GM21528 (cell line): ENCODE results near the gene QSOX2.

ENCODE experiments used
- ATAC-seq: cut with Tn5 transposase; IDR thresholded peaks from one replicate; pipeline ENCODE4 v1.9.1; 2021; ENCODE audit warnings: mild to moderate bottlenecking, moderate library complexity; ENCODE audit not compliant: unreplicated experiment, low FRiP score

Gene QSOX2

GRCh38 chr9:136265561-136266355, 20.1 kb upstream of the QSOX2 start:
- no peak for ATAC-seq

- ATAC-seq: no peak
Measured at GRCh38 chr9:136264441-136265405, 19.1 kb upstream of the QSOX2 start.

DNA sequence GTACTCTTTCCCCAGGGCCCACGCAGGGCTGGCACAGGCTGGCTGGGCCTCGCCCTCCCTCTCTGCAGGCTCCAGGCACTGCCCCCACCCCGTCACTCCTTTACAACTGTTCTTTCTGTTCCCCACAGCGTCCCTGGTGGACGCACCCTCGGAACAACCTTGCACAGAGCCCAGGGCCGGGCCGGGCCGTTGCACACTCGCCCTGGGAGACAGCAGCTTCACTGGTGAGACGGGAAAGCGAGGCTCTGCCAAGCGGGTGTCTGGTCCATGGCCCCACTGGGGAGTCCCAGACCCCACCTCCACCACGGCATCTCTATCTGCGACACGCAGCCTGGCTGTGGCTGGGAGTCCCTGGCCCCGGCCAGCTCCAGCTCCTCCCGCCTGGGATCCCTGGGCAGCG, 18.4 kb upstream of the QSOX2 start:
- no peak for ATAC-seq

GRCh38 chr9:136262671-136263178, 17.1 kb upstream of the QSOX2 start:
- no peak for ATAC-seq

DNA sequence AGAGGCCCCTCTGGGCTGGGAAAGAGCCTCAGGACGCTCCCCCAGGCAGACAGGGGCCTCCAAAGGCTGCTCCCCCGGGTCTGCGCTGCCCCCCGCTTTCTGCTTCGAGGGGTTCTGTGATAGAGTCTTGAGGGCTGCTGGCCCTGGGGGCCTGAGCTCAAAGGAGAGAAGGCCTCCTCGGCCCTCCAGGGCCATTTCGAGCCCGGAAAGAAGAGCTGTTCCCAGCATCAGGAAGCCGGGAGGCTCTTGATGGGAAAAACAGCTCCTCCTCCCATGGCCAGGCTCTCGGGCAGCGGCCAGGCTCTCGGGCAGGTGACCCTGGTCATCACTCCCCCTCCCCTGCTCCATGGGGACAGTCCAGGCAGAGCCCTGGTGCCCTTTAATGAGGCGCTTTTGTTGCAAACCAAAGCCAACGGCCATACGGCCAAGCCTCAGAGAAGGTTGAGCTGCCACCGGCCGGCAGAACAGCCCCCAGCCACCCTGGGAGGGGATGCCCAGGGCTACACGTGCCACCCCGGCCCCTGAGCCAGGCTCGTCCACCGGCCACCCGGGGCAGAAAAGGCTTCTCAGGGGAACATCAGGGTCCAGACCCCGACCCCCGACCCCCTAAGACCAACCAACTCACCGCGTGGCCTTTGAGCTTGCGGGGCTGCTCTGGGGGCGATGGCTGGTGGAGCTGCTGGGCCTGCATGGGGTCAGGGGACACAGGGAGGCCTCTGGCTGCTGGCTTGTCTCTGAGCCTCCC, 16.2 kb upstream of the QSOX2 start:
- ATAC-seq: no peak

DNA sequence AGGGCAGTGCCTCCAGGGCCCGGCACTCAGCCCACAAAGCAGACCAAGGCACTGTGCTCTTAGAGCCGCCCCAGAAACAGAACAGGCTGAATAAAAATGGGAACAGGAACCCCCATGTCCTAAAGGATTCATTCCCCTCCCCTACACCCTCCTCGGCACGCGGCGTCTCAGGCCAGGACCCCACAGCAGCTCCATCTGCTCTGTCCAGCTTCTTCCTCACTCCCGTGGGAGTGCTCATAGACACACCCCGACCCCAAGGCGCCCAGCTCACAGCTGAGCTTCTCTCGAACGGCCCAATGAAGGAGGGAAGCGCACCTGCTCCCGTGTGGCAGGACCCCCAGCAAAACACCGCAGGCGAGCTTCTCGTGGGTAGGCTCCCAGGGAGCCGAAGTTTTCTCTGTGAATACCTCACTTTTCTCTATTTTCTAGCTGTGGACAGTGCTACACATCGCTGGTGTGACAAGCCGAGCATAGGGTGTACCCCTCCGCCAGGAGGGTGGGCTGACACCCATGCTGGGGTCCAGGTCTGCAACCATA, 15.4 kb upstream of the QSOX2 start:
- ATAC-seq: no peak

DNA sequence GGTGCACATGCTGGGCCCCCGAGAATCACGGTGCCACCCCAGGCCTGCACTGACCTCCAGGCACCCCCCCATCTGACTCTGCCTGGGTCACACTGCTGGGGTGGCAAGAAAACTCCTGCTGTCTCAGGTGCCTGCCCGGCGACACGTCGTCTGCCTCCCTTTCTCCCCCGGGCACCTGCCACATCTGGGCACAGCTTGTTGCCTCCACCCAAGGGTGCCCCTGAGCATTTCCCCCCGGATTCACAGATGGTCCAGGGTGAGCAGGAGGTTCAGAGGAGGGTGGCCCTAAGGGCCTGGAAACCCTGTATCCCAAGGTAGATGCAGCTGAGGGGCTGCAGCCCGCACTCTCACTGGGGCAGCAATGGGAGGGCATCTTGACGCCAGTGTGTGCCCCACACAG, 14.9 kb upstream of the QSOX2 start:
- no peak for ATAC-seq

- no peak for ATAC-seq
Measured at GRCh38 chr9:136259836-136260235, 14.2 kb upstream of the QSOX2 start.

DNA sequence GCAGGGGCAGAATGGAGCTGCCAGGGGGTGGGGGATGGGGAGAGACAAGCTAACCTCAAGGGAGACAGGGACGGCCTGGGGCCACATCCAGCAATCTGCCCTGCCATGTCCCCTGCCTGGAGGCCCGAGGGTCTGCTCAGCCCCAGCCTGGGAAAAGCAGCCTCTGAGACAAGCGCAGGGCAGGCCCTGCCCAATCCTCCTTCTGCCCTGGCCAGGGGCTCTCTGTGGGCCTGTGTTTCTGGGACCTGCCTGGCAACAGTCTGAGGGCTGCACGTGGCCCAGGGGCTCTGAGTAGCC, 13.9 kb upstream of the QSOX2 start:
- no peak for ATAC-seq

DNA sequence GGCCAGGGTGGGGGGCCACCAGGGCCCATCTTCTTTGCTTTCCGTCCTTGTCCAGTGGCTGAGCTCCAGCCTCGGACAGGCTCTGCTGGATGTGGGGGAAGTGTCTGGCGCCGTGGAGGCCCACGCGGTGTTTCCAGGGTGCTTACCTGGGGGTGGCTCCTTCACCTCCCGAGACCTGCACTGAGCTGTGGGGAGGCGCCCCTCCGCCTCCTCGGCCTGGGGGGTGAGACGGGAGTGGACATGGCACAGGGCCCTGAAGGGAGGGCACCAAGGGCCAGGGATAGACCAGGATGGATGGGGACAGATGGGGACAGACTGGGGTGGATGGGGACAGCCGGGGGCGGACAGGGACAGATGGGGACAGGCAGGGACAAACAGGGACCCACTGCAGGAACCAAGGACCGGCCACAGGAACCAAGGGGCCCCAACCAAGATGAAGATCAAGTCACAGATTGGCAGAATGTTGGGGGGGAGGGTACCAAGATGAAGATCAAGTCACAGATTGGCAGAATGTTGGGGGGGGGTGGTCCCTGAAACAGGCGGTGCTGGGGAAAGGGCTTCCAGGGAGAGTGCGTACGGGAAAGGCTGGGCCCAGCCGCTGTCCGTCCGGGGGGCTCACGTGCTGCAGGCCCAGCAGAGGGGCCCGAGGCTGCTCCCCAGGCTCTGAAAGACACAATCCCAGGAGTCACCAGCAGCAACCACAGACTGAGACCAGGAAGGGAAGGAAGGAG, 13.3 kb upstream of the QSOX2 start:
- ATAC-seq: no peak

DNA sequence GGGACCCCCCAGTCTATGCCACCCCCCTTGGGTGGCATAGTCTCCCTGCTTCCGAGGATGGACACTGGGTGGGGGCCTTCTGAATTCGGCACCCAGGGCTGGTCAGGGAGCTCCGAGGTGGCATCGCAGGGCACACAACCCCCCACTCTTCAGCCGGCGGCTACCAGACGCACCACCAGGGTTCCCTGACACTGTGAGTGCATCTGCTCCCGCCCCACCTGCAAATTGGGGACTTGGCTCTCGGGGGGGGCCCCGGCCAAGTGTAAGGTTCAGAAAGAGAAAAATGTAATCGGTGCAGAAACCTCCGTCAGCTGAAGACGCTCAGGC, 12.7 kb upstream of the QSOX2 start:
- no peak for ATAC-seq

- ATAC-seq: no peak
Measured at GRCh38 chr9:136257381-136258298, 12.0 kb upstream of the QSOX2 start.

DNA sequence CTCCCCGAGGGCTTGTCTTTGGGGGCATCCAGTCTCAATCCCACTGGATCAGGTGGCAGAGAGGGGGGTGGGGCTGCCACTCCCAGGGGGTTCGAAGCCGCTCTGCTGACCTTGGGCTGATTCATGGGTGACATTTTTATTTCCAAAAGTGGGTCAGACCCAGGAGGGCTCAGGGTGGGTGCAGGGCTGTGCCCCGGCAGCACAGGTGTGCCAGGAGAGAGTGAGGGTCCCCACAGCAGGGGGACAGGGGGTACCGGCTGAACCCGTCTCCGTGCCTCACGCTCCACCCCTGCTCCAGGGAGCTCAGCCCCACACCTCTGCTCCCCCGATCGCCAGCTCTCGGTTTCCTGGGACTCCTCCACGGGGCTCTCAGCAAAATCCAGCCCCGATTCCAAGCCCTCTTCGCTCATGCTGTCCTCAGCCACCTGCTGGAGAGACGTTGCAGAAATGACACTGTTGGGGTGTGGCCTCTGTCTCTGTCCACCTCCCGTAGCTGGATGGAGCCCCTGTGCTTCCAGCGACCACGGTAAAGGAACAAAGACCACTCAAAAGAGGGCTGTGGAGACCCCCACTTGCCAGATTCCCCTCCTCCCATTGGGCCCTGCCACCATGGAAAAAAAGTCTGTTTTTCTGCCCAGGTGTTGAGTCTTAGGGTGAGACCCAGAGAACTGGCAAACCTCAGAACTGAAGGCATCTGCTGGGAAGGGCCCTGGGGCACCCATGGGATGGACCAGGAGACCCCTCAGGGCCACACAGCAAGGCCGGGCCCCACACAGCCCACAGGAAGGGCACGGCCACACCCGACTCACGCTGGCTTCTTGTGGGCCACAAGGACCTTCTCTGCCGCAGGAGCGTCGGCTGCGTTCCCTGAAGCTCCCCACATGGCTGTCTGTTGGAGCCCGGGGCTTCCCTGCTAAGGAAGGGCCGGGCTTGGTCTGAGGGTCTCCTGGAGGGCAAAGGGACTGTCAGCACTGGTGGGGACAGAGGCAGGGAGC, 10.6 kb upstream of the QSOX2 start:
- no peak for ATAC-seq

DNA sequence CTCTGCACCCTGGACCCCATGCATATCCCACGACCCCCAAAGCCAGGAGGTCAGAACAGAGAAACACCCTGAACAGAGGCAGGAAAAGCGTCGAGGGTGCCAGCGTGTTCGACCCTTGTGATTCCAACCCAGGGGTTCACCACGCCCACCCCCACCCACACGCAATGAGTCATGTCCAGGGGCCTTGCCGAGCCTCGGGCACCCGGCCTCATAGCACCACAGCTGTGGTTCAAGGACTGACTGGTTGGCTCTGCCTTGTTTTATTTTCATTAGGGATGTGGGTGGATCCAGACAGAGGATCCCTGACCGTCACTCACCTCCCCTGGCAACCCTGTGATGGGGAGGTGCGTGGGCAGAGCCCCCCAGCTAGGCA, 9.5 kb upstream of the QSOX2 start:
- no peak for ATAC-seq

GRCh38 chr9:136254381-136255165, 9.0 kb upstream of the QSOX2 start:
- no peak for ATAC-seq

DNA sequence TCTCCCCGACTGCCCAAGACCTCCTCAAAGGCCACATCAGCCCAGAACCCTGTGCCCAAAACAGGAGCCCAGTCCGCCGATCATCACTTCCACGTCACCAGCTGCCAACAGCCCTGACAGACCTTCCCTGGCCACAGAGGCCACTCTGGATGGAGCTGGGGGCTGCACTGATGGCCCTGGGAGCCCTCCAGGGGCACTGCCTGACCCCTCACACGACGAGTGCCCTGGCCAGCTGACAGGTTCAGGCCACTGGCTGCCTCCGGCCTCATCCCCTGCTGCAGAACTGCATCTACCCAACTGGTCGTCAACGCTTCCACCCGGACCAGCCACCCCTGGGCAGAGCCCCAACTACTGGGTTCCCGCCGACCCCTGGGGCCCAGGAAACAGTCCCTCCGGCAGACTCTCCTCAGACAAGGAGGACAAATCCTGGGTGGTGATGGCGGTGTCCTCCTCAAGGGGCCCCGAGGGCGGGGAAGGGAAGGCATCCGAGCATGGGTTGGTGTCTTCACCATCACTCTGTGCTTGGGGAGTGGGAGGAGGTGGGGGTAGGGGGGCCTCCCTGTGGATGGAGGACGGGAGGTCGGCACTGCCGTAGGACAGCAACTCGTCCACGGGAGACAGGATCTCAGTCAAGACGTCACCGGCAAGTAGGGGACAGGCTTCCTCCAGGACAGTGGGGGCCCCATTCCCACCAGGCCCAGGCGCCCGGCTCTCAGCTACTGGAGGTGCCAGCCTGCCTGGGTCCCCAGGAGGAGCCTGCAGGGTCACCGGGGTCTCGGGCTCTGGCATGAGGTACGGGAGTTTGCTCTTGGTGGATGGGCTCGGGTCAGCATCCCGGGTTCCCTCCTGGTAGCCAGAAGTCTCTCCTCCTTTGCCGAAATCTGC, 7.9 kb upstream of the QSOX2 start:
- no peak for ATAC-seq
